SK-N-SH treated with all-trans-retinoic acid at 6 μM for 48 hours (cell line): ENCODE data around the gene ZSWIM6.

Experiments used
- ATAC-seq: fragments of 200-7000 bp; cut with Tn5 transposase; 3 replicates; pipeline ENCODE4 v1.9.1; 2020; ENCODE audit warnings: mild to moderate bottlenecking, moderate library complexity
- ARNTL ChIP-seq: fragments of 450-650 bp; formaldehyde crosslinking; IDR thresholded peaks from 2 replicates; pipeline ENCODE4 v1.5.0; 2020; ENCODE audit warnings: low read depth, mild to moderate bottlenecking, moderate library complexity, borderline replicate concordance
- BACH2 ChIP-seq: fragments of 250-450 bp; sonication (Bioruptor Pico); IDR thresholded peaks from 2 replicates; pipeline ENCODE4 v1.9.0; 2021; ENCODE audit warnings: mild to moderate bottlenecking, borderline replicate concordance
- CREB5 ChIP-seq: fragments of 250-450 bp; sonication (Bioruptor Pico); IDR thresholded peaks from 2 replicates; pipeline ENCODE4 v1.5.1; 2020; ENCODE audit warnings: low read depth, mild to moderate bottlenecking, moderate library complexity
- CSDC2 ChIP-seq: fragments of 250-450 bp; sonication (Bioruptor Pico); IDR thresholded peaks from 2 replicates; pipeline ENCODE4 v1.5.0; 2020; ENCODE audit warnings: mild to moderate bottlenecking, moderate library complexity
- ESRRG ChIP-seq: fragments of 250-450 bp; sonication (Bioruptor Pico); IDR thresholded peaks from 2 replicates; pipeline ENCODE4 v1.6.1; 2021; ENCODE audit warnings: mild to moderate bottlenecking
- GLIS3 ChIP-seq: fragments of 250-450 bp; sonication (Bioruptor Pico); IDR thresholded peaks from 2 replicates; pipeline ENCODE4 v1.5.0; 2020; ENCODE audit warnings: mild to moderate bottlenecking, moderate library complexity
- ISL1 ChIP-seq: fragments of 250-450 bp; sonication (Bioruptor Pico); IDR thresholded peaks from 2 replicates; pipeline ENCODE4 v2.1.2; 2022; ENCODE audit warnings: mild to moderate bottlenecking, moderate library complexity
- OSR1 ChIP-seq: fragments of 250-450 bp; sonication (Bioruptor Pico); IDR thresholded peaks from 2 replicates; pipeline ENCODE4 v1.8.0; 2022; ENCODE audit warnings: moderate library complexity, mild to moderate bottlenecking, inconsistent platforms
- POU6F1 ChIP-seq: fragments of 250-450 bp; sonication (Bioruptor Pico); IDR thresholded peaks from 2 replicates; pipeline ENCODE4 v1.8.0; 2021; ENCODE audit warnings: low read depth, mild to moderate bottlenecking, moderate library complexity, borderline replicate concordance
- PPARA ChIP-seq: fragments of 250-450 bp; sonication (Bioruptor Pico); IDR thresholded peaks from 2 replicates; pipeline ENCODE4 v1.5.0; 2020; ENCODE audit warnings: mild to moderate bottlenecking, borderline replicate concordance
- RARB ChIP-seq: fragments of 250-450 bp; sonication (Bioruptor Pico); IDR thresholded peaks from 2 replicates; pipeline ENCODE4 v1.8.0; 2021; ENCODE audit warnings: mild to moderate bottlenecking, moderate library complexity
- TCF4 ChIP-seq: fragments of 250-450 bp; sonication (Bioruptor Pico); IDR thresholded peaks from 2 replicates; pipeline ENCODE4 v1.8.0; 2021; ENCODE audit warnings: mild to moderate bottlenecking, moderate library complexity, borderline replicate concordance
- TOX ChIP-seq: fragments of 250-450 bp; sonication (Bioruptor Pico); IDR thresholded peaks from 2 replicates; pipeline ENCODE4 v1.8.0; 2021; ENCODE audit warnings: mild to moderate bottlenecking, moderate library complexity, borderline replicate concordance
- TSHZ2 ChIP-seq: fragments of 250-450 bp; sonication (Bioruptor Pico); IDR thresholded peaks from 2 replicates; pipeline ENCODE4 v1.5.0; 2020; ENCODE audit warnings: mild to moderate bottlenecking, moderate library complexity
- ZC3H10 ChIP-seq: fragments of 250-450 bp; sonication (Bioruptor Pico); IDR thresholded peaks from 2 replicates; pipeline ENCODE4 v1.5.1; 2021; ENCODE audit warnings: mild to moderate bottlenecking, moderate library complexity
- ZFP3 ChIP-seq: fragments of 250-450 bp; sonication (Bioruptor Pico); IDR thresholded peaks from 2 replicates; pipeline ENCODE4 v1.5.0; 2020; ENCODE audit warnings: mild to moderate bottlenecking, moderate library complexity
- ZFP30 ChIP-seq: fragments of 450-650 bp; formaldehyde crosslinking; IDR thresholded peaks from 2 replicates; pipeline ENCODE4 v1.5.0; 2022; ENCODE audit warnings: mild to moderate bottlenecking, moderate library complexity
- ZNF565 ChIP-seq: fragments of 450-650 bp; formaldehyde crosslinking; conservative IDR thresholded peaks from 2 replicates; pipeline ENCODE4 v1.5.0; 2020; ENCODE audit warnings: low read depth, mild to moderate bottlenecking, moderate library complexity
- ZNF70 ChIP-seq: fragments of 450-650 bp; formaldehyde crosslinking; IDR thresholded peaks from 2 replicates; pipeline ENCODE4 v1.5.0; 2020; ENCODE audit warnings: mild to moderate bottlenecking, moderate library complexity
- ZNF8 ChIP-seq: fragments of 450-650 bp; formaldehyde crosslinking; IDR thresholded peaks from 2 replicates; pipeline ENCODE4 v1.5.0; 2020; ENCODE audit warnings: mild to moderate bottlenecking, moderate library complexity
- TF ChIP-seq, protein P1 (sequence below): fragments of 250-450 bp; sonication (Bioruptor Pico); IDR thresholded peaks from 2 replicates; pipeline ENCODE4 v1.5.1; 2021; ENCODE audit warnings: mild to moderate bottlenecking, moderate library complexity

The ZSWIM6 gene

GRCh38 chr5:61468483-61468865 is 136.4 kb downstream of the ZSWIM6 start:
- ATAC-seq: no peak

GRCh38 chr5:61471352-61471751 is 139.3 kb downstream of the ZSWIM6 start:
- no peak for ATAC-seq
- no peak for TF ChIP-seq TSHZ2 (CRISPR knock-in tag)
- TF ChIP-seq, protein P1, sequence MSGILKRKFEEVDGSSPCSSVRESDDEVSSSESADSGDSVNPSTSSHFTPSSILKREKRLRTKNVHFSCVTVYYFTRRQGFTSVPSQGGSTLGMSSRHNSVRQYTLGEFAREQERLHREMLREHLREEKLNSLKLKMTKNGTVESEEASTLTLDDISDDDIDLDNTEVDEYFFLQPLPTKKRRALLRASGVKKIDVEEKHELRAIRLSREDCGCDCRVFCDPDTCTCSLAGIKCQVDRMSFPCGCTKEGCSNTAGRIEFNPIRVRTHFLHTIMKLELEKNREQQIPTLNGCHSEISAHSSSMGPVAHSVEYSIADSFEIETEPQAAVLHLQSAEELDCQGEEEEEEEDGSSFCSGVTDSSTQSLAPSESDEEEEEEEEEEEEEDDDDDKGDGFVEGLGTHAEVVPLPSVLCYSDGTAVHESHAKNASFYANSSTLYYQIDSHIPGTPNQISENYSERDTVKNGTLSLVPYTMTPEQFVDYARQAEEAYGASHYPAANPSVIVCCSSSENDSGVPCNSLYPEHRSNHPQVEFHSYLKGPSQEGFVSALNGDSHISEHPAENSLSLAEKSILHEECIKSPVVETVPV (CRISPR knock-in tag): no peak
- no peak for TF ChIP-seq ISL1 (CRISPR knock-in tag)
- no peak for TF ChIP-seq ARNTL (CRISPR knock-in tag)
- no peak for TF ChIP-seq CSDC2 (CRISPR knock-in tag)
- no peak for TF ChIP-seq GLIS3 (CRISPR knock-in tag)
- no peak for TF ChIP-seq TOX (CRISPR knock-in tag)
- no peak for TF ChIP-seq CREB5
- no peak for TF ChIP-seq RARB
- no peak for TF ChIP-seq ZFP30 (CRISPR knock-in tag)

More at GRCh38 chr5:61468483-61468865, 136.4 kb downstream of the ZSWIM6 start:
- no peak for TF ChIP-seq ZNF565
- TF ChIP-seq CSDC2 (CRISPR knock-in tag): no peak
- TF ChIP-seq TSHZ2 (CRISPR knock-in tag): no peak
- TF ChIP-seq GLIS3 (CRISPR knock-in tag): no peak
- no peak for TF ChIP-seq OSR1 (CRISPR knock-in tag)
- TF ChIP-seq ZNF8 (CRISPR knock-in tag): no peak
- no peak for TF ChIP-seq BACH2 (CRISPR knock-in tag)
- TF ChIP-seq ZNF70: no peak
- no peak for TF ChIP-seq ZC3H10 (CRISPR knock-in tag)
- TF ChIP-seq ARNTL (CRISPR knock-in tag): no peak
- no peak for TF ChIP-seq PPARA
- TF ChIP-seq, protein P1 (CRISPR knock-in tag): no peak
- no peak for TF ChIP-seq ESRRG (CRISPR knock-in tag)
- TF ChIP-seq TOX (CRISPR knock-in tag): no peak
- no peak for TF ChIP-seq ISL1 (CRISPR knock-in tag)
- TF ChIP-seq ZFP30 (CRISPR knock-in tag): no peak
- TF ChIP-seq ZFP3 (CRISPR knock-in tag): no peak
- no peak for TF ChIP-seq TCF4 (CRISPR knock-in tag)
- no peak for TF ChIP-seq RARB
- no peak for TF ChIP-seq POU6F1
